Upper lobe of left lung (tissue), 4 donors: ENCODE measurements around the gene CWF19L2.

Experiments
- EP300 ChIP-seq, 4 donors: sonication (generic); formaldehyde crosslinking; IDR thresholded peaks; one replicate each; pipeline ENCODE4 v1.5.1; 2017; ENCODE audit warnings: antibody characterized with exemption in 4 of 4, control low read depth in 2 of 4
- POLR2A ChIP-seq, 4 donors: fragments of 450-650 bp; IDR thresholded peaks; one replicate each; pipeline ENCODE4 v1.5.1; 2016 to 2017; ENCODE audit warnings: antibody characterized with exemption in 4 of 4, mild to moderate bottlenecking in 2 of 4
- POLR2AphosphoS5 ChIP-seq, 2 donors: sonication (generic); formaldehyde crosslinking; IDR thresholded peaks; one replicate each; pipeline ENCODE4 v1.5.1; 2017; ENCODE audit warnings: antibody characterized with exemption in 2 of 2
- TF ChIP-seq, protein P1 (sequence below), 6 experiments: fragments of 450-650 bp in 4 of 6; fragments of 200-600 bp in 2 of 6; sonication (generic) in 2 of 6; IDR thresholded peaks; one replicate each; pipeline ENCODE4 v1.5.1; 2016 to 2019; ENCODE audit warnings: antibody characterized with exemption in 6 of 6

DNA sequence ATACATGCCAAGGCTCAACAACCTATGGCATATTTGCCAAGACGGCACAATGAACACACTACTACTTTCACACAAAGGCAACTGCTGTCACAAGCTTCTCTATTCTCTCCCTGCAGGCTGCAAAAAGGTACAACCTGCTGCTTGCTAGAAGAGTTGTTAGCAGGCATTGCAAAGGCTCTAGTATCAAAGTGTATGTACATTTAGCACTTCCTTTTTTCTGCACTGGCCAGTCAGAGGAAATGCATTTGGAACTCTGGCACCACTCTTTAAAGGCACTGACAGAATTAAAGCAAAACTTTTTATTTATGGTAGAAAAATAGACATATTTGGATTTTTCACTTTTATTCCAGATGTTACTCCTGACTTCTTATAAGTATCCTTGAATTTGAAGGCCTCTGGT is 125.9 kb downstream of the CWF19L2 start:
- TF ChIP-seq POLR2A (IDR thresholded peaks at IDR 0.05) (no peak), EP300 (IDR thresholded peaks at IDR 0.05) (no peak), POLR2AphosphoS5 (IDR thresholded peaks at IDR 0.05) (no peak)
- TF ChIP-seq, protein P1, sequence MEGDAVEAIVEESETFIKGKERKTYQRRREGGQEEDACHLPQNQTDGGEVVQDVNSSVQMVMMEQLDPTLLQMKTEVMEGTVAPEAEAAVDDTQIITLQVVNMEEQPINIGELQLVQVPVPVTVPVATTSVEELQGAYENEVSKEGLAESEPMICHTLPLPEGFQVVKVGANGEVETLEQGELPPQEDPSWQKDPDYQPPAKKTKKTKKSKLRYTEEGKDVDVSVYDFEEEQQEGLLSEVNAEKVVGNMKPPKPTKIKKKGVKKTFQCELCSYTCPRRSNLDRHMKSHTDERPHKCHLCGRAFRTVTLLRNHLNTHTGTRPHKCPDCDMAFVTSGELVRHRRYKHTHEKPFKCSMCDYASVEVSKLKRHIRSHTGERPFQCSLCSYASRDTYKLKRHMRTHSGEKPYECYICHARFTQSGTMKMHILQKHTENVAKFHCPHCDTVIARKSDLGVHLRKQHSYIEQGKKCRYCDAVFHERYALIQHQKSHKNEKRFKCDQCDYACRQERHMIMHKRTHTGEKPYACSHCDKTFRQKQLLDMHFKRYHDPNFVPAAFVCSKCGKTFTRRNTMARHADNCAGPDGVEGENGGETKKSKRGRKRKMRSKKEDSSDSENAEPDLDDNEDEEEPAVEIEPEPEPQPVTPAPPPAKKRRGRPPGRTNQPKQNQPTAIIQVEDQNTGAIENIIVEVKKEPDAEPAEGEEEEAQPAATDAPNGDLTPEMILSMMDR (IDR thresholded peaks at IDR 0.05) = no peak
